Activated T-helper 9 cell treated with anti-CD3 and anti-CD28 coated beads, Interleukin-2, amount 50 U/mL, for 16 hours (primary cell): Measurements from ENCODE around the gene AGRN.
"Not testable (repeated sequence)": the region's sequence is repeated elsewhere in the genome, so short reads cannot be mapped to it uniquely, and the experiment has no call there.

Source experiments
- DNase-seq: peaks from one replicate; pipeline ENCODE4 v3.0.0-alpha.2; 2020; ENCODE audit warnings: low read depth

Gene AGRN

DNA sequence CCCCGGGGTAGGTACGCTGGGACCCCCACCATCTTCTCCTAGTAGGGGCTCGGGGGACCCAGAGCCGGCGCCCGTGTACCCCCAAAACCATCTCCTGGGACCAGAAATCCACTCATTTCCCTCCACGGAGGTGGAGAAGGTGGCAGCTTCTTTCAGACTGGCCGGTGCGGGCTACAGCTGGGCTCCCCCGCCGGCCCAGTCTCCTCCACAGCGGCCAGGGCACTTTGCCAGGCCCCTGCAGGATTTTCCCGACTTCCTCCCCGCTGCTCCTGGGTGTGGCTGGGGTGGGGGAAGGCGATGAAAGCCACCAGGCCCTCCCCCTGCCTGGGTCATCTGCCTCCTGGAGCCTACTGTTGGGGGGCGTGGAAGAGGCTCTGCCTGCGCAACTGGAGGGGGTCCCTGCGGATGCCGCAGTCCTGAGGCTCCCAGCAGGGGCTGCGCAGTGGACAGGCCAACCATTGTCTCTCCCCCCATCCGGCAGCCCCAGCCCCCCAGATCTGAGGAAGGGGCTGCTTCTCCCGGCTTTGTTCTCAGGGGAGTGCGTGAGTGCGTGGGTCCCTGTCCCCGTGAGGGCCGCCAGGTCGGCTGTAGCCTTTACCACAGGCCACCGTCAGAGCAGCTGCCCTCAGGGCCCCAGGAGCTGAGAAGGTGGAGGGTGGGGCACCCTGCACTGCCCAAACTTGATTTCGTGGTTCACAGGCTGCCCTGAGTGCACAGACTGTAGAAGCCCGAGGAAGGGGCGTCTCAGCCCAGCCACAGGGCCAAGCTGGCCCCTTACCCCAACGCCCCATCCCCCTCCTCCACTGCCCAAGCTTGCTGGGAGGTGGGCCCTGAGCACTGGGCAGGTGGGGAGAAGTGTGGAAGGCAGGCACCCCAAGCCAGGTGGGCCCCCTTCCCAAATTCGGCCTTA lies 1.3 kb downstream of the AGRN start:
- no peak for DNase-seq

GRCh38 chr1:1021920-1022259 lies 2.0 kb downstream of the AGRN start:
- DNase-seq = no peak

- no peak for DNase-seq
Observed at GRCh38 chr1:1022302-1023009, 2.5 kb downstream of the AGRN start.

DNA sequence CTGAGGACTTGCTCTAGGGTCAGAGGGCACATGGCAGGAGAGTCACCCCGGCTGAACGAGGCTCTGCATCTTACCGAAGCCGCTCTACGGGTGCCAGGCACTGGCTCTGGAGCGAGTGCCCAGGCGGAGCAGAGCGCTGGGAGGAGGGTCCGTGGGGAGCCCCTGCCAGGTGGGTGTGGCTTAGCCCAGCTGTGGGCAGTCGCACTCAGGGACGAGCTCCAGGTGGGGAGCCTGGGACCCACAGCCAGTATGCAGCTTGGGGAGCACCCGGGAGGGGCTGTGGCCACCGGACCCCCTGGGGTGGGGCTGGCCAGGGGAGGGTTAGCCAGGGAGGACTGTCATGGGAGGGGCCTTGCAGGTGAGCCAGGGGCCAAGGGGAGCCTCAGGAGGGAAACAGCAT lies 3.8 kb downstream of the AGRN start:
- no peak for DNase-seq

DNA sequence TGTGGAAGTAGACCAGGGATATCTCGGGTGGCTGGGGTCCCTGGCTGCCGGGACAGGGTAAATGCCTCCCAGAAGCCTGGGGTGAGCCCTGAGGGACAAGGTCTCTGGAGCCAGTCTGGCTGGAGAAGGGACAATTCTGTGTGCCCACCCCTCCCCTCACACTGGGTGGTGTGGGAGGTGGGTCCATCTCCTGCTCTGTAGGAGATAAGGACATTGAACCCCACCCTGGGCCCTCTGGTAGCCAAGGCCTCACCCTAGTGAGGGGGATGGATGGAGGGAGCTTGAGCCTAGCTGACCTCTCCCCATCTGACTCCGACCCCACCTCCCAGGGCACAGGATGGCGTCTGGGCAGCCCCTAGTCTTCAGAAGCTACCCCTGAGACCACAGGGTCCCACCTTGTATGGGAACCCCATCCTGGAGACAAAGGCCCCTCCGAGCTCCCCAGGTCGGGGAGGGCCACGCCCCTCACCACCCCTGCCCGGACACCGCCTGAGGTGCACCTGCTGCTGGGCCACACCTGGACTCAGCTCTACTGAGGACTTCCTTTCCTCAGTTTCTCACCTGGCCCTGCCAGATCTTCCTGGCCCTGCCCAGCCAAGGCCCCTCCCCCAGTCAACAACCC lies 4.3 kb downstream of the AGRN start:
- DNase-seq = no peak

- no peak for DNase-seq
Observed at GRCh38 chr1:1024771-1025699, 5.1 kb downstream of the AGRN start.

DNA sequence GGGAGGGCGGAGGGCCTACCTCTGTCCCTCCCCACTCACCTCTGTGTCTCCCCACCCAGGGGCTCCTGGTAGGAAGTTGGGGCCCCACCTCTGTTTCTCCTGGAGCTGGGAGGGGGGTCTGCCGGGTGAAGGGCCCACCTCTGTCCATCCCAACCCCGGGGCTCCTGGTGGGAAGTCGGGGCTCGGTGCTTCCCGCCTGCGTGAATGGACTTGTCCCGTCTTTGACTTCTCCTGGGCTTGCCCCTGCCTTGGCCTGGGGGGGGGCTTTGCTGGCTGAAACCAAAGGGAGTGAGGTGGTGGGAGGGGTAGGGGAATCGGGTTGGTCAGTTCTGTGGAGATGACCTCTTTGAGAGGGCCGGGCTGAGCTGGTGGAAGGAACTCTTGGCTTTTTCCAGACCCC lies 5.8 kb downstream of the AGRN start:
- no peak for DNase-seq

GRCh38 chr1:1026599-1027413 lies 6.9 kb downstream of the AGRN start:
- DNase-seq = no peak

DNA sequence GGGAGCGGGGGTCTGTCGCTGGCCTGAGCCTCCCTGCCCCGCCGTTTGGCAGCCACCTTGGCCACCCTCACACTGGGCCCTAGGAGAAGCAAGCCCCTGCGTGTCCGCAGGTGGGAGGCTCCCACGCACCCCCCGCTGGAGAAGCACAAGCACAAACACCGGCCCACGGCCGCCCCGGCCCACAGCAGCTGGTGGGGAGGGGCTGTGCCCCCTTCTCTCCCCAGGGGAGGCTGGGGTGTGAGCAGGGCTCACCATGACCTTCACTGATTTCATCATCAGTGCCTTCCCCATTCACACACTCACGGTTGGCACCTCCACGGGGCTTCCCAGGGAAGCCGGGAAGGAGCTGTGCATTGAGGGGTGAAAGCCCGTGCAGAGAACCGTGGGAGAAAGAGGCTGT lies 7.9 kb downstream of the AGRN start:
- DNase-seq = no peak

- DNase-seq = not testable (repeated sequence)
Observed at GRCh38 chr1:1030867-1031658, 11.1 kb downstream of the AGRN start.

- DNase-seq = no peak
Observed at GRCh38 chr1:1031659-1032235, 11.8 kb downstream of the AGRN start.

GRCh38 chr1:1032424-1032823 lies 12.5 kb downstream of the AGRN start:
- no peak for DNase-seq

GRCh38 chr1:1033009-1033587 lies 13.2 kb downstream of the AGRN start:
- DNase-seq = peak; percentile 87

DNA sequence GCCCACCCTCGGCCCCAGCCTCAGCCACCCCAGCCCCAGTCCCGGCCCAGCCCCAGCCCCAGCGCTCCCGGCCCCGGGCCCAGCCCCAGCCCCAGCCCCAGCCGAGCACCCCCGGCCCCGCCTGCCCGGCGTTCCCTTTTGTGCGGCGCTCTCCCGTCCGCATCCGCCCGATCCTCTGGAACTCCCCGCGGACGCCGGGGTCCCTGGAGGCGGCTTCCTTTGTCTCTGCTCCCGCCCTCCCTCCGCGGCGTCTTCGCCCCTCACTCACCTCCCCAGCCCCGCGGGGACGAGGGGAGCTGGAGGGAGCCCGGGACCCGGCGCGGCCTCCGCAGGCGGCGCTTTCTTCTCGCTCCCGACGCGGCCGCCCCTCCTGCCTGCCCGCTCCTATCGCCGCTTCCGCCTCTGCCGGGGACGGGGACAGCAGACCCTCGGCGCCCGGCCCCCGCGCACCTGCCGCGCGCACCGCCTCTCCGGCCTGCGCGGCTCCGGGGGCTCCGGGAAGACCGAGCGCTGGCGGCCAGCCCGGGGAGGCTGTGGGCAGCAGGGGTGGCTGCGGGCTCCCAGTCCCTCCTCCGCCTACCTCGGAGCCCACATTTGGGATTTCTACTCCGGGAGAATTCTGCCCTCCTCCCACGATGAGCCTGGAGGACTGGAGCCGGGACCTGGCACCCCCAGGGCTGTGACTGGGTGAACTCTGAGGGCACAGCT lies 14.0 kb downstream of the AGRN start:
- no peak for DNase-seq

DNA sequence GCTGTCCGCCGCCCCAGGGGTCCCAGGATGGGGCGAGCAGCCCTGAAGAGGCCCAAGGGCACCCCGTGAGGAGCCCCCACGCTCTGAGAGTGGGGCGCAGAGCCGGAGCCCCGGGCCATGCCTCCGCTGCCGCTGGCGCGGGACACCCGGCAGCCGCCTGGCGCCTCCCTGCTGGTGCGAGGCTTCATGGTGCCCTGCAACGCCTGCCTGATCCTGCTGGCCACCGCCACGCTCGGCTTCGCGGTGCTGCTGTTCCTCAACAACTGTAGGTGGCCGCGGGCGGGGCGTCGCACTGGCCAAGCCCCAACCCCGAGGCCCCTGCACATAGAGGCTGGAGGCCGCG lies 14.5 kb downstream of the AGRN start:
- DNase-seq = no peak

DNA sequence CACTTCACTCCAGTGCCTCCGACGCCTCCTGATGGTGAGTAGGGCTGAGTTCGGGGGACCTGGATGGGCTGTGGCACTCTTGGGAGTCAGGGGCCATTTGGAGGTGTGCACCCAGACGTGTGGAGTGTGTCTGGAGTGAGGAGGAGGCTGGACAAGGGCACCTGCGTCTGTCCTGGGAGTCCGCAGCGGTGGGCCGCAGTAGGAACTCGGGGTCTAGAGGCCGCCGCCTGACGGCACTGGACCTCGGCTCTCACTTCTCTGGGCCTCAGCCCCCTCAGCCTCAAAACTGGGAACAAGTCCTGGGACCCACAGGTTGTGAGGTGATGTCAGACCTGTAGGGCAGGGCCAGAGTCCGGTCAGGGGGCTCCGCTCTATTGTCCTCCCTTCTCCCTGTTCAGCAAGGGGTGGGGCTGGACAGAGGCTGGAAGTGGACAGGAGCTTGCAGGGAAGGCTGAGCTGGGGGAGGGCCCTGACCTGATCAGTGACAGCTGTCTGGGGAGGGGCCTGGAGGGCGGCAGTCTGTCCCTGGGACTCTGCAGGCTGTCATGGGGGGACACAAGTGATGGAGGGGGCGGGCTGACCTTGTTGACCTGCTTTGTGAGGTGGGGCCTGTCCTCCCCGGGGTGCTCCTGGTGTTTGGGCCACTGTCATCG lies 15.5 kb downstream of the AGRN start:
- no peak for DNase-seq

DNA sequence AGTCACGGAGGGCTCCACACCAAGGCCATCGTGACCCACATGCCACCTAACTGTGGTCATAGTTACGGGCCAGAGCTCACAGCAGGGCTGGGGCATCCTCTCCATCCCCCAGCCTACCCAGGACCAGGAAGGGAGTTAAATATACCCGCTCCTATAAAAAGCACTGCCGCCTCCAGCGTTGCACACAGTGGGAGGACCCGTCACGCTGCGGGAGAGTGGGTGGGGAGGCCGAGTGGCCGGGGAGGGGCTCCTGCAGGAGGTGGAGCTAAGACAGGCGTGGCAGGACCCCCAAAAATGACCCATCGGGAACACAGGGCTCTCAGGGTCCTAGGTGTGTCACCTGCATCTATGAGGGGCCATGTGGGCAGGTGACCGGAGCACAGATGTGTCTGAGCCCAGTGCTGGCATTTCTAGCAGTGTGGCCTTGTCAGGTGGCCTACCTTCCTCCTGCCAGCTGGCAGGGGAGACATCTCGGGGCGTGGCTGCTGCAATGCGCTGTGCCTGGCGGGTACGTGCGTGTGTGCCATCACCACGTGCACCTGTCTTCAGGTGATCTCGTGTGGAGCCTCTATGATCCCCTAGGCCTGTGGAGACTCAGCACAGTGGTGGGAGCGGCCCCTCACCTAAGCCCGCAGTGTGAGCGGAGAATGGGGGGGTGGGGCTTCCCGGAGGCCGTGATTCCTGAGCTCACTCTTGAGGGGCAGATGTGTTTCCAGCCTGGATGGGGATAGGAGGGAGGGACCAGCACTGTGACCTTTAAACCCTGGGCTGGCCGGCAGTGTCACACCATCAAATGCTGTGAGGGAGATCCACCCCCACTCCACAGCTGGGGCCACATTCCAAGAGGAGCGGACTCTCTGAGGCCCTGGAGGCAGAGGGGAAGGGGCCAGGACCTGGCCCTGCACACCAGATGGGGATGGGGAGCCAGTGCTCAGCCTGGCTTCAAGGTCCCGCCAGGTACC lies 17.7 kb downstream of the AGRN start:
- DNase-seq = no peak
